Muscle of back (tissue), 13 donors: ENCODE results near the gene YBX3. TPM values are rescaled to one million over a fixed set of nuclear protein-coding genes. Genes with fewer than 3 reads are reported as not detected.
"Not testable (repeated sequence)": the region's sequence is repeated elsewhere in the genome, so short reads cannot be mapped to it uniquely, and the experiment has no call there.

Source experiments
- DNase-seq, 3 donors: peaks; one replicate each; pipeline versions ENCODE4 v3.0.0 to v3.0.0-alpha.2; 2013
- long read RNA-seq, 9 donors: transcript quantifications; one replicate each; lab custom pipeline, GENCODE V29; 2026
- polyA plus RNA-seq, 10 donors: library from polyadenylated mRNA; unstranded; fragments of 120-200 nt; gene quantifications; one replicate each; pipeline ENCODE4 v1.2.1, GENCODE V29; 2013; ENCODE audit not compliant: insufficient read length in 10 of 10

Gene YBX3
- 1,000 to 10,000 TPM in 2 of 10 donors, 100 to 1,000 TPM in 8; 583 to 1,085 (median 921) TPM for polyA plus RNA-seq
- long read RNA-seq, donor 1, transcript YBX3-202 (9 exons, 1,708 nt), result minor isoform, 69 of 368 reads
- long read RNA-seq, donor 1, transcript YBX3-201 (10 exons, 1,796 nt), result major isoform, 109 of 368 reads
- long read RNA-seq, donor 1, transcript YBX3-206 (4 exons, 840 nt), result minor isoform, 5 of 368 reads
- long read RNA-seq, donor 1, partial matches to known transcripts, result 173 of 368 reads
- long read RNA-seq, donor 1, other reads (novel, unspliced or antisense), result 6 of 368 reads
- long read RNA-seq, donor 2, transcript YBX3-202 (9 exons, 1,708 nt), result minor isoform, 57 of 286 reads
- long read RNA-seq, donor 2, transcript YBX3-201 (10 exons, 1,796 nt), result major isoform, 70 of 286 reads
- long read RNA-seq, donor 2, partial matches to known transcripts, result 128 of 286 reads
- long read RNA-seq, donor 2, other reads (novel, unspliced or antisense), result 20 of 286 reads
- long read RNA-seq, donor 3, result 0 reads
- long read RNA-seq, donor 4, transcript YBX3-201 (10 exons, 1,796 nt), result major isoform, 41 of 154 reads
- long read RNA-seq, donor 4, transcript YBX3-202 (9 exons, 1,708 nt), result minor isoform, 30 of 154 reads
- long read RNA-seq, donor 4, partial matches to known transcripts, result 75 of 154 reads
- long read RNA-seq, donor 4, other reads (novel, unspliced or antisense), result 0 of 154 reads
- long read RNA-seq, donor 5, transcript YBX3-204 (2 exons, 512 nt), result minor isoform, 11 of 442 reads
- long read RNA-seq, donor 5, transcript YBX3-201 (10 exons, 1,796 nt), result major isoform, 87 of 442 reads
- long read RNA-seq, donor 5, transcript YBX3-202 (9 exons, 1,708 nt), result minor isoform, 55 of 442 reads
- long read RNA-seq, donor 5, transcript YBX3-206 (4 exons, 840 nt), result minor isoform, 14 of 442 reads
- long read RNA-seq, donor 5, partial matches to known transcripts, result 266 of 442 reads
- long read RNA-seq, donor 5, other reads (novel, unspliced or antisense), result 5 of 442 reads
- long read RNA-seq, donor 6, transcript YBX3-205 (3 exons, 438 nt), result minor isoform, 7 of 269 reads
- long read RNA-seq, donor 6, transcript YBX3-202 (9 exons, 1,708 nt), result minor isoform, 46 of 269 reads
- long read RNA-seq, donor 6, transcript YBX3-201 (10 exons, 1,796 nt), result major isoform, 97 of 269 reads
- long read RNA-seq, donor 6, partial matches to known transcripts, result 103 of 269 reads
- long read RNA-seq, donor 6, other reads (novel, unspliced or antisense), result 8 of 269 reads
- long read RNA-seq, donor 7, transcript YBX3-201 (10 exons, 1,796 nt), result major isoform, 68 of 247 reads
- long read RNA-seq, donor 7, transcript YBX3-202 (9 exons, 1,708 nt), result minor isoform, 40 of 247 reads
- long read RNA-seq, donor 7, partial matches to known transcripts, result 124 of 247 reads
- long read RNA-seq, donor 7, other reads (novel, unspliced or antisense), result 6 of 247 reads
- long read RNA-seq, donor 8, transcript YBX3-201 (10 exons, 1,796 nt), result major isoform, 37 of 93 reads
- long read RNA-seq, donor 8, transcript YBX3-202 (9 exons, 1,708 nt), result minor isoform, 15 of 93 reads
- long read RNA-seq, donor 8, partial matches to known transcripts, result 38 of 93 reads
- long read RNA-seq, donor 8, other reads (novel, unspliced or antisense), result 0 of 93 reads
- long read RNA-seq, donor 9, transcript YBX3-201 (10 exons, 1,796 nt), result major isoform, 15 of 73 reads
- long read RNA-seq, donor 9, transcript YBX3-202 (9 exons, 1,708 nt), result minor isoform, 14 of 73 reads
- long read RNA-seq, donor 9, partial matches to known transcripts, result 39 of 73 reads
- long read RNA-seq, donor 9, other reads (novel, unspliced or antisense), result 0 of 73 reads

DNA sequence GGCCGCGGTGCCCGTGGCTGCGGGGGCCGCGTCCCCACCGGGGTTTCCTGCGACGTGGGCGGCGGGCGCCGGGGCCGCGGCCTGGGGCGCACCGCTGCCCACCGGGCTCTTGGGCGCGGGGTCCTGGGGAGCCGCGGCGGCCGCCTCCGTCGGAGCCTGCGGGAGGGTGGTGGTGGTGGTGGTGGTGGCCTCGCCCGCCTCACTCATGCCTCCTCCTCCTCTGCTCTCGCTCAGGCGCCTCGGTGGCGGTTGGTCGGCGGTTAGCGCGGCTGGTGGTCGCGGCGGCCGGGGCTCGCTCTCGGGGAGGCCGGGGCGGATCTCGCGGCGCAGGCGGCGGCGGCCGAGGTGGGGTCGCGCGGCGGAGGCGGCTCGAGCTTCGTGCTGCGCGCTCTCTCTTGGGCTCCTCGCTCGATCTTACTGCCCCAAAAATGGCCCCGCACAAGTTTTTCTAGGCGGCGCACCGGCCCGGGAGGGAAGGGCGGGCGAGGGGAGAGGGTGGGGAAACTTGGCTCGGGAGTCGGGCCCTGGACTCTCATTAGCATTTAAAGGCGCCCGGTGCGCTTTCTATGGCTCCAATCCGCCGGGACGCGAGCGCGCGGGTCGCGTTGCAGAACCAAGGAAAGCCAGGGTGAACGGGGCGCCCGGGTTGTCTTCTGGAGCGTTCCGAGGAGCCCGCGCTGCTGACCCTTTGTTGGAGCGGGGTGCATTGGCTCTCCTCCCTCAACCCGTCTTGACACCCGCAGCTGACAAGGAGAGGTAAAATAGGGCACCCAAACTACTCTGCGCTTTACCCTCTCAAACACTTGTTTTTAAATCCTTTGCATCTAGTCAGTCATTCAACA is at the start of gene YBX3:
Gene YBX3, minus strand, starts transcription at position 419 of the 842 bp plus-strand sequence. Its CDS starts 212 bp downstream, at position 207.
- peak; percentile 78 to 91 (median 86) for DNase-seq

DNA sequence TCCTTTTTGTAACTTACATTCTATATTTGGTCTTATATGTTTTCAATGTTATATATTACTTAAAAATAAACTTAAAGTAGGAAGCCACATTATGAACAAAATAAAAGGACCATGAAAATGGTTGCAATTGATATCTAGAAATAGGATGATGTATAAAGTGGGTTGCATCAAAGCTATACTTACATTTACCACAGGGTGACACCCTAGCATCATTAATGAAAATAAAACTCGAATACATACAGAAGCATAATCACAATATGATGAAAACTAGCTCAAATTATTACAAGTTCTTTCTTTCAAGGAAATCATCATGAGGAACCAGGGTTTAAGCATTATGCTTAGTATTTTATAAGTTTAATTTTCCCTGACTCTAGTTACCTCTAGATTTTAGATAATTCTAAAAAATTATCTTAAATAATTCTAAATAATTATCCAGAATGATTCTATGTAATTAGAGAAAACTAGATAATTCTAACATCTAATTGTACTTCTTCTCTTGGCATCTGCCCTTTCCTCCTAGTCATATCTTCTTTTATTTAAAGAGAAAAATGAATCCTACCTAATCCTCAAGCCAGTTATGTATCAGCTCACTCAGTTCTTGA is 48.1 kb upstream of the YBX3 start:
- peak; percentile 20 to 60 (median 38) for DNase-seq

DNA sequence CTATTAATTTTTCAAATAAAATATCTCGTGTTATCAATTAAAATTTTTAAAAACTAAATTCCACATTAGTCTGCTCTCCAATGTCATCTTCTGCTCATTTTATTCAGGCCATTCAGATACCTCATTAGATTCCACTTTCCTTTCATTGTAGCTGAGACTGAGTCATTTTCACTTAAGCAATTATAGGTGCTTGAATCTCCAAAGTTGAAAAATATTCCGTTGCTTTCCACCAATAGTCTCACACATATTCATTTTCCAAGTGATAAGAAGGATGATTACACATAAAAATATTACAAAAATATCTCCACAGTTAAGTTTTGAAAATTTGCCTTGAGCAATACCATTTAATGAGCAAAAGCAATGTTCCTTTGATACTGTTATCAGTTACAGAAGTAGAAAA is 36.5 kb upstream of the YBX3 start:
- no peak for DNase-seq

DNA sequence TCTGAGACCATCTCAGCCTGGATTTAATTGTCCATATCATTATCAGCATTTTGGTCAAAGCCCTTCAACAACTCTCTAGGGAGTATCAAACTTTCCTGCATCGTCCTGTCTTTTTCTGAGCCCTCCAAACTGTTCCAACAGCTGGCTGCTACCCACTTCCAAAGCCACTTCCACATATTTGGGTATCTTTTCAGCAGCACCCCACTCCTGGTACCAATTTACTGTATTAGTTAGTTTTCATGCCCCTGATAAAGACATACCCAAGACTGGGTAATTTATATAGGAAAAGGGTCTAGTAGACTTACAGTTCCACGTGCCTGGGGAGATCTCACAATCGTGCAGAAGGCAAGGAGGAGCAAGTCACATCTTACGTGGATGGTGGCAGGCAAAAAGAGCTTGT is 33.1 kb upstream of the YBX3 start:
- DNase-seq, result no peak

DNA sequence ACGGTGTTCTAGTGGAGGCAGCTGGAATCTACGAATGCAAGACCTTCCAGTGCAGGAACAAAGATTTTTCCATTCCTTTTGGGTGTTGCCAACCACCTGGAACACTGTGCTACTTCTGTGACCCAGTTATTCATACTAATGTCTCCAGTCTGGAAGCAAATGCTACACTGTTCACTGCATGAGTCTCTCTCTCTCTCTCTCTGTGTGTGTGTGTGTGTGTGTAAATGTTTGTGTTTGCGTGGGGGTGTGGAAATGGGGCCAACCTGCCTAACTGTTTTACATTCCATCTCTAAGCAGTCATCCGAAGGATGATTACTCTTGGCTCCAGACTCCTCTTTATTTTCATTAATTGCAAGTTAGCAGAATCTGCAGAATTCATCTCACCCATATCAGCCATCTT is 29.9 kb upstream of the YBX3 start:
- no peak for DNase-seq

DNA sequence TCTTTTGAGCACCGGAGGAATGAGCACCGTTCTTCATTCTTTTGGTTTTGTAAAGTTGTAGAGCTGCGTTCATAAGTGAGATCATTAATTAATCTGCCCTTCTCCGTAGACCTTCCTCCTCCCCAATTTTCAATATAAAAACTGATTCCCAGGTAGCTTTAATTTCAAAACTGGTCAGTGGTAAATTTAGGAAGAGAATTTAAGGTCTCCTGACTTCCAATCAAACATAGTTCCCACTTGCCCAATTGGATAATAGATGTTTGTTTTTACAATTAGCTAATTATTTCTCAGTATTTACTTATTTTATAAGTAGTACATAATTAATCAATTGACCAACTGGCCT is 27.2 kb upstream of the YBX3 start:
- DNase-seq, result no peak

DNA sequence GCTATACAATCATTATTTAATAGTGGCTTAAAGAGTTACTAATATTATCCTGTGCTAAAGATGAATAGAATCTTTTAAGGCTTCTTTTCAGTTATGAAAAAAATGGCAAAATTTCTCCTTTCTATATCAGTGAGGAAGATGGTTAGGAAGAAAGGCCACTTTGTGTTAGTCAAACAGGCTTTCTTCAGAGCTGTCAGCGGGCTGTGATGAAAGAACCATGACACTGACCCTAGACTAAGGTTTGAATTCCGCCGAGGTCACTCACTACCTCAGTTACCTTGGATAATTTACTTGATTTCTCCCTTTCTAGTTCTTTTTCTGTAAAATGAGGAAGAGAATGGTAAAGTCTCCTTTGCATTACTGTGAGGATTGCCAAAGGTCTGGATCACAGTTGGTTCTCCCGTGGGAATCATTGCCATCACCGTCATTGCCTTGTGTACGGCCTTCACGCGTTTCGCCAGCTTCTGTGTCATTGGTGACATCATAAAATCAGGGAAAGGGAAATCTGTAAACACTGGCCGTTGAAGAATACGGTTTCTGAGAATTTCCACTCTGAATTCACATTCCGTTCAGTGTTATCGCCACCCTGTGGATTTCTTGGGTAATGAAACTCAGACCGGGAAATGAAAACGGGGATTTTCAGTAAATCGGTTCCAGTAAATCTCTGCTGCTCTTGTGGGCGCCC is 26.7 kb upstream of the YBX3 start:
- DNase-seq, result peak; percentile 91 to 95 (median 92)

DNA sequence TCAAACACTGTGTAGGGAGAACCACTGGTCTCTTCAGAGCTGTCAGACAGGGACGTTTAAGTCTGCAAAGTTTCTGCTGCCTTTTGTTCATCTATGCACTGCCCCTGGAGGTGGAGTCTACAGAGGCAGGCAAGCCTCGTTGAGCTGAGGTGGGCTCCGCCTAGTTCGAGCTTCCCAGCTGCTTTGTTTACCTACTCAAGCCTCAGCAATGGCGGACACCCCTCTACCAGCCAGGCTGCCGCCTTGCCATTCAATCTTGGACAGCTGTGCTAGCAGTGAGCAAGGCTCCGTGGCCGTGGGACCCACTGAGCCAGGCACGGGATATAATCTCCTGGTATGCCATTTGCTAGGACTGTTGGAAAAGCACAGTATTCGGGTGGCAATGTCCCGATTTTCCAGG is 24.6 kb upstream of the YBX3 start:
- no peak for DNase-seq

DNA sequence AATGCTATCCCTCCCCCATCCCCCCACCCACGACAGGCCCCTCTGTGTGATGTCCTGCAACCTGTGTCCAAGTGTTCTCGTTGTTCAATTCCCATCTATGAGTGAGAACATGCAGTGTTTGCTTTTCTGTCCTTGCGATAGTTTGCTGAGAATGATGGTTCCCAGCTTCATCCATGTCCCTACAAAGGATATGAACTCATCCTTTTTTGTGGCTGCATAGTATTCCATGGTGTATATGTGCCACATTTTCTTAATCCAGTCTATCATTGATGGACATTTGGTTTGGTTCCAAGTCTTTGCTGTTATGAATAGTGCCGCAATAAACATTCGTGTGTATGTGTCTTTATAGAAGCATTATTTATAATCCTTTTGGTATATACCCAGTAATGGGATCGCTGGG is 20.3 kb upstream of the YBX3 start:
- DNase-seq, result not testable (repeated sequence)

DNA sequence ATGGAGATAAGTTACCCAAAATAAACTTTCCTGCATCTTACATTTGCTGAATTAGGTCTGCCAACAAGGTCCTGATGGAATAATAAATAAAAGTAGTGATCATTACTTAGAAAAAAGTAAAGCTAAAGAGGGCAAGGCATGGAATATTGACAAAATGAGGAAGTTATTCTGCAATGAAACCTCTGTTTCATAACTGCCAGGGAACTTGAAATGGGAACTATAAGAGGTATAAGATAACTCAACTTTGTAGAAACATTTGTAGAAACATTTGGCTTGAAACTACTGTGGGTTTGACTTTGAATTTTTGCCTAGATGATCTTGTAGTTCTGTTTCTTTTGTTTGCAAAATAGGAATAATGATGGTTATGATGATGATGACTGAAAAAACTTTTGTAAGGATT is 18.7 kb upstream of the YBX3 start:
- peak in 1 of 3 donors; percentile 22 for DNase-seq

DNA sequence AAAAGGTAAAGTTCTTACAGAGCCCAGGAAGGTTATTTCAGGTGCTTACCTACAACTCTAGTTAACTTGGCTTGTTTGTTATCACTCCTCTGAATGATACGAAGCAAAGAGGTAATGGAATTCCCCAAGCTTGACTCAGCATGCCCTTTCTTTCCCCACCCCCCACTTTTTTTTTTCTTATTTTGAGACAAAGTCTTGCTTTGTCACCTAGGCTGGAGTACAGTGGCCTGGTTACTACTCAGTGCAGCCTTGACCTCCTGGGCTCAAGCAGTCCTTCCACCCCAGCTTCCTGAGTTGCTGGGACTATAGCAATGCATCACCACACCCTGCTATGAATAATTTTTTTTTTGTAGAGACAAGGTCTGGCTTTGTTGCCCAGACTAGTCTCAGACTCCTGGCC is 17.1 kb upstream of the YBX3 start:
- DNase-seq, result no peak

DNA sequence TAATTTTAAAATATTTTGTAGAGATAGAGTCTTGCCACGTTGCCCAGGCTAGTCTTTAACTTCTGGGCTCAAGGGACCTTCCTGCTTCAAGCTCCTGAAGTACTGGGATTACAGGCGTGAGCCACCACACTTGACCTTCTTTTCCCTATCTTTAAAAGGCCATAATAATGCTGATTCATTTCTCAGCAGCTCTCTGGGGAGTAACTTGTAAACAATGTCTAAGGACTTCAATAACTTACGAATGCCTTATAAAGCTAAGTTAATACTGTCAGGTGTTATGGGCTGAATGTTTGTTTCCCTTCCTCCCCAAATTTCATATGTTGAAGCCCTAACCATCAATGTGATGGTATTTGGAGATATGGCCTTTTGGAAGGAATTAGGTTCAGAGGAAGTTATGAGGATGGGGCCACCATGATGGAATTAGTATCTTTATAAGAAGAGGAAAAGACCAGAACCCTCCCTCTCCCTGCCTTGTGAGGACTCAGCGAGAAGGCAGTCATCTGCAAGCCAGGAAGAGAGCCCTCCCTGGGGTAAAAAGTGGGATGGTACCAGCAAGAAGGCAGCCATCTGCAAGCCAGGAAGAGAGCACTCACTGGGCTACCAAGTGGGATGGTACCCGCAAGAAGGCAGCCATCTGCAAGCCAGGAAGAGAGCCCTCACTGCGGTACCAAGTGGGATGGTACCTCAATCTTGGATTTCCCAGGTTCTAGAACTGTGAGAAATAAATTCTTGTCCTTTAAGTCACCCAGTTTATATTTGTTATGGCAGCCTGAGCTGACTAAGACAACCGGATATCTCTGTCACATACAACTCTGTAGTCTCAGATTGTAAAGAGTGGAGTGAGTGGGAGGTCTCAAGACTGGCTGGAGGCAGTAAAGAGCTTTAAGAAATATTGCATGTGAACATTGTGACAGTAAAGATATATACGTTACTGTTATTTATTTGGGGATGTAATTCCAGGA is 16.3 kb upstream of the YBX3 start:
- no peak for DNase-seq

DNA sequence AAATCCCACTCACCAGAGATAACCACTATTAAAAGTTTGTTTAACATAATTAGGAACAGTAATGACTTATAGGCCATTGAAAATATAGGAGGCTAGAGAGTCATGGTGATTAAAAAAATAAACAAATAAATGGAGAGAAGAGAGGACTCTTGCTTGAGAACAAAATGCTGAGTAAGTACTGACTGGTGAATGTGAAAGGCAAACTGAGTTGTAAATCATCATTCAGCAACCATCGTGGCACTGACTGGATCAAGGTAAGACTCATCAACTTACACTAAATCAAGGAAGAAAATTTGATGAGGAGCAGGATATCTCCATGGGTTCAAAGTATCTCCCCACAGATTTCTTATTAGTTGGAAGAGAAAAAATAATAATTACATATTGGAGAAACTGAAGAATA is 14.1 kb upstream of the YBX3 start:
- DNase-seq, result no peak

DNA sequence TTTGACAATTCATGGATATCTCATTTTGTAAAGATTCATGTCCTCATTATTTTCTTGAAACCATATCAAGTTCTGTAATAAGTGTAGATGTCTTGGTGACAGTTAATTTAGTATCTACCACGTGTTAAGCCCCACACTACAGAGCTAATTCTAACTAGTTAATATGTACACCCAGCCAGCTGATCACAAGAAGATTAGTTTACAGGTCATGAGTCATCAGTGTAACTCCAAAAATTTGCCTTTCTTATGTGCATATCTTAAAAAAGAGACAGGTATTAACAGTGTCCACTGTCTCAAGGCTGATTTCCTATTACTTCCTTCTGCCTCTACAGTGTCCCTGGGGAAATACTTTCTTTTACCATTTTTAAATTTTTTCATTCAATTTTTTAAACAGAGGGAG is 13.3 kb upstream of the YBX3 start:
- DNase-seq, result no peak

DNA sequence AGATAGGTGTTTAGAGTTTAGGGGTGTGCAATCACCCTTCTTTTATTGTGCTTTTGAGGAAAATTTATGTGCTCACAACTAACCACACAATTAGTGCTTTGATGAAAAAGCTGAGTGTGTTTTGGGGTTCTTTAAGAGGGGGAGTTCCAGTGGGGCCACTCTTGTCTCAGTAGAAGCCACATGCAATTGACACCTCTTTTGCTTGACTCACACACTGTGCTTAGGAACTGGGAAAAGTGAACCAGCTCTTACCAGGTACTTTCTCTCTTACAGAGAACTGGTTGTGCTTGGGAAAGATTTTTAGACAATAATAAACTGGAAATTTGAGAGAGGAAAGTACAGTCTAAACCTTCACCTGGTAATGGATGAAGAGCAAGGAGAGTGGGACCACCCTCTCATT is 12.3 kb upstream of the YBX3 start:
- DNase-seq, result no peak

DNA sequence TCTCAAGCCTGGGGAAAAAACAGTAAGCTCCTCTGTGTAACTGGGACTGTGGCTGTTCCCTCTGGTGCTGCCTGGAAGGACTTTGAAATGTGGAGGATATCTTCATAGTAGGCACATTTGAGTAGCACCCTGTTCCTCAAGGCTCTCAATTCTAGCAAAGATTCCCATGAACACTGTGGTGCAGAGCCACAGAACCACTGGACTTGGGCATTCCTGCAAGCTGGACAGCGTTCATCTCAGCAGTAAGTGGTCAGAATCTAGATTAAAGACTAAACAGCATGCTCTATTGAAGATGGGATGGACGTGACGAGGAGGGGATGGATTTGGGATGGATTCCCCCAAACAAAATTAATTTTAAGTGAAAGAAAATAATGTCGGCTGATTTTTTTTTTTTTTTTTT is 9.4 kb upstream of the YBX3 start:
- DNase-seq, result no peak

DNA sequence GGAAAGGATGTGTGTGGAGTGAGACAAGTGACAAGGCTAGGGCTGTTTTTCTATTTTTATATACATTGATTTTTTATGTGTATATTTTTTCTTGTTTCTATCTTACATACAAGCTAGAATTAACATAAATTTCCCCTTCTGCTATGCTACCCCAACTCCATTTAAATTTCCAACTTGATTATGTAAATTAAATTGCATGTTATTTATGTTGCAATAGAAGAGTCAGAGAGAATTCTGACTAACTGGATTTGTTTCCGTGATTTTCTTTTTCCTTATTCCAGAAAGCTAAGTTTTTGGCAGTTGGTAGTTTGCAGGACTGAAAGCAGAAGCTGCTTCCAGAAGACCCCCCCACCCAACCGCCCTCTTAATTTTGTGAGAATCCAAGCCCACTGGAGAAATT is 8.9 kb upstream of the YBX3 start:
- no peak for DNase-seq

DNA sequence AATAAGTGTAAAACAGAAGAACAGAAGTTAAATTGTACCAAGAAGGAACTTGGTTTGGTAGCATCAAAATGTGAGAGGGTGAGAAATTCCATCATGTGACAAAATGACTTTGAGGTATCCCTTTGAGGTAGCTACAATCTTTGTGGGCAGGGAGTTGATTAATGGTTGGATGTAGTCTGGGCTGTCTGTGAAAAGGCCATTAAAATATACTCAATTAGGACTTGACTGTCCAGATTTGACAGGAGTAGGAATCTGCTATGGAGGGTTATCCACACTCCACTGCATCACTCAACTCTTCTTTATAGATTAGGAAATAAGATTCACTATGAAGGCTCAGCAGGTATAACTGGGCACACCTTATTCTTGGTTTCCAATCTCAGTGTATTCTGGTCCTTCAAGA is 7.4 kb upstream of the YBX3 start:
- DNase-seq, result no peak
